ENCODE results near the gene AGXT. TPM values are rescaled to one million over a fixed set of nuclear protein-coding genes. Genes with fewer than 3 reads are reported as not detected.

Gene AGXT
- total RNA-seq, 4 donors from 2014 or later = 0.80 TPM; not detected in 3

DNA sequence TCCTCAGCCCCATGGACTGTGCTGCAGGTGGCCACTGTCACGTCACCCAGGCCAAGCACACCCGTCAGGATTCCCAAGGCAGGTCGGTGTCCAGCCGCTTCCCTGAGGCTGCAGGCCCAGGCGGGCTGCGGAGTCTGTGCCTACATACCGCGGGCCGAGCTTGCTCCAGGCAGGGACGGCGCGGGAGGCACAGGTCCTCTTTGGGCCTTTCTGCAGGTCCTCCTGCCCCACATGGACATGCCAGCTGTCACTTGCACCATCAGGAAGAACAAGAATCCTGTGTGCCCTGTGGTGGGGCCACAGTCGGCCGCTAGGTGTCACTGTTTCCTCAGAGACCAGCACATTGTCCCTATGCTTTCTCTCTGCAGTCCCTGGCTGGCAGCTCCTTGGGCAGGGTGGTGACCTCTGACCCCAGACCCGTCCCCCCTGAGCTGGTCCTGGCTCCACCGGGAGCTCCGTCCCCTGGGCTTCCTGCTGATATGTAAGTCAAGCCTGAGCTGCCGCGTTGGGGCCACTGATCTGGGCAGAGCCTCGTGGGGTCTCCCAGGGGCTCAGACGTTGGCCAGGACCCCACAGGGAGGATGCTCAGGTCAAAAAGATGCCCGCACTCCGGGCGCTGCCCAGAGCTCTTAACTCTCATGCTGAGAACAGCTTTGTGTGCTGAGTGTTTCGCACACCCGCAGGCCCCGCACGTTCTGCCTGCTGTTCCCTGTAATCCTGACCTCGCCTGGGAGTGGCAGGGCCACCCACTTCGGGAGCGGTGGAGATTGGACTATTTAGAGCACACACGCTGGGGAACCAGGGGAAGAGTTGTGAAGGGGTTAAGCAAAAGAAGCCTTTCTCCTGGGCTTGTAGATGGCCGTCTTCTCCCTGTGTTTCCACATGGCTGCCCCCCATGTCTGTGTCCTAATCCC, 17.3 kb upstream of the AGXT start:
- Histone ChIP-seq H3K36me3 (no peaks in the 10 kb centered on the region), H3K4me3 (no peak overlapping the region), H3K27me3 (no peaks in the 10 kb centered on the region), H3K9me3 (no peaks in the 10 kb centered on the region), H3K4me1 (peaks cover 7% of the 10 kb centered on the region), H3K27ac (no peak overlapping the region)
- TF ChIP-seq POLR2AphosphoS5 (IDR thresholded peaks at IDR 0.05) = no peak
- TF ChIP-seq, protein P1, sequence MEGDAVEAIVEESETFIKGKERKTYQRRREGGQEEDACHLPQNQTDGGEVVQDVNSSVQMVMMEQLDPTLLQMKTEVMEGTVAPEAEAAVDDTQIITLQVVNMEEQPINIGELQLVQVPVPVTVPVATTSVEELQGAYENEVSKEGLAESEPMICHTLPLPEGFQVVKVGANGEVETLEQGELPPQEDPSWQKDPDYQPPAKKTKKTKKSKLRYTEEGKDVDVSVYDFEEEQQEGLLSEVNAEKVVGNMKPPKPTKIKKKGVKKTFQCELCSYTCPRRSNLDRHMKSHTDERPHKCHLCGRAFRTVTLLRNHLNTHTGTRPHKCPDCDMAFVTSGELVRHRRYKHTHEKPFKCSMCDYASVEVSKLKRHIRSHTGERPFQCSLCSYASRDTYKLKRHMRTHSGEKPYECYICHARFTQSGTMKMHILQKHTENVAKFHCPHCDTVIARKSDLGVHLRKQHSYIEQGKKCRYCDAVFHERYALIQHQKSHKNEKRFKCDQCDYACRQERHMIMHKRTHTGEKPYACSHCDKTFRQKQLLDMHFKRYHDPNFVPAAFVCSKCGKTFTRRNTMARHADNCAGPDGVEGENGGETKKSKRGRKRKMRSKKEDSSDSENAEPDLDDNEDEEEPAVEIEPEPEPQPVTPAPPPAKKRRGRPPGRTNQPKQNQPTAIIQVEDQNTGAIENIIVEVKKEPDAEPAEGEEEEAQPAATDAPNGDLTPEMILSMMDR (IDR thresholded peaks at IDR 0.05) = peak; percentile 85 to 94
- DNase-seq (ENCODE audit: low spot score in 2 of 2) = peak; percentile 88 to 90
- 46% methylated on average over 16 of the region's 33 CpGs for WGBS

DNA sequence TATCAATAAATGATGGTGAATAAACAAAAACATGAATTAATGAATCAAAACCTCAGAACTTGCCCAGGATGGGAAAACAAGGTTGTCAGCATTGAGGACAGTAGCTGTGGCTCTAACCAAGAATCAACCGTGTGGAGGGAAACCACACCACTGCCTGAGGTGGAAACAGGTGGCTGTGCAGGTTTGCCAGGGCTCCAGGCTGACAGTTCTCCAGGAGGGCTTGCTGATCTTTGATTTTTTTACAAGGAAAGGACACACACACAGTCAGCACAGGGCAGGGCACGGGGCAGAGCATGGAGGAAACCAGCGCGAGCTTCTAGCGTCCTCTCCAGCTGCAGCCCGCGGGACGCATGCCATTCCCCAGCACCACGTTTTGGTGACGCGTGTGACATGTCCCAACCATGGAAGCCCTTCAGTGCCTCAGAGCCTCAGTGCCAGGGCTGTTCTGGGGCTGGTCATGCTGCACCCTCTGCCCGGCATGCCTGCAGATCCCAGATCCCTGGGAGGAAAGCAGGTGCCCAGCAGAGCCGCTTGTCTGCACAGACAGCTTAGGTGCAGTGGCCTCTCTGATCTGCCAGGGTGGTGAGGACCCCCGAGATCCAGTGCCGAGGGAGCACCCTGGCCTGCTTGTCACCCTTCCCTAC, 15.8 kb upstream of the AGXT start:
- H3K27ac ChIP-seq = no peak overlapping the region
- no peak overlapping the region for H3K4me3 ChIP-seq
- WGBS = 85% methylated on average over 10 of the region's 15 CpGs
- no peaks in the 10 kb centered on the region for H3K9me3 ChIP-seq
- no peaks in the 10 kb centered on the region for H3K36me3 ChIP-seq
- DNase-seq (ENCODE audit: low spot score in 2 of 2) = no peak
- no peak for TF ChIP-seq EP300 (IDR thresholded peaks at IDR 0.05)
- no peak for TF ChIP-seq POLR2A (IDR thresholded peaks at IDR 0.05)
- TF ChIP-seq, protein P1 (IDR thresholded peaks at IDR 0.05) = no peak
- no peak for TF ChIP-seq POLR2AphosphoS5 (IDR thresholded peaks at IDR 0.05)
- no peaks in the 10 kb centered on the region for H3K27me3 ChIP-seq
- H3K4me1 ChIP-seq = peaks cover 7% of the 10 kb centered on the region

DNA sequence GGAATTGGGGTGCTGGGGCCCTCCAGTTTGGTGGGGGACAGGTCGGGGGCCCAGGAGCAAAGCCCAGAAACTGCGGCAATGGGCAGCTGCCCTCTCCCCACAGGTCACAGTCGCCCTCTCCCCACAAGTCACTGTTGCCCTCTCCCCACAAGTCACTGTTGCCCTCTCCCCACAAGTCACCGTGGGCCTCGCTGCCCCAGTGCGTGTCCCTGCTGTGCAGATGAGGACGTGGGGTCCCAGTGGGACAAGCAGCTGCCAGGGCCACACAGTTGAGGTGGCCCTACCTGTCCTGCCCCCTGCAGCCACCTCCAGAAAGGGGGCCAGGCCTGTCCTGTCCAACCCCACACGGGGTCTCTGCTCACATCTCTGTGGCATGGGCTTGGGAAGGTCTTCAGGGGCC, 13.0 kb upstream of the AGXT start:
- Histone ChIP-seq H3K4me1 (peaks cover 7% of the 10 kb centered on the region), H3K9me3 (no peaks in the 10 kb centered on the region), H3K27me3 (no peaks in the 10 kb centered on the region), H3K4me3 (no peak overlapping the region), H3K36me3 (no peaks in the 10 kb centered on the region), H3K27ac (no peak overlapping the region)
- no peak for DNase-seq (ENCODE audit: low spot score in 2 of 2)
- TF ChIP-seq POLR2A (IDR thresholded peaks at IDR 0.05) (no peak), POLR2AphosphoS5 (IDR thresholded peaks at IDR 0.05) (no peak), EP300 (IDR thresholded peaks at IDR 0.05) (no peak)
- TF ChIP-seq, protein P1 (IDR thresholded peaks at IDR 0.05) = no peak
- WGBS = 98% methylated on average over 6 of the region's 8 CpGs

DNA sequence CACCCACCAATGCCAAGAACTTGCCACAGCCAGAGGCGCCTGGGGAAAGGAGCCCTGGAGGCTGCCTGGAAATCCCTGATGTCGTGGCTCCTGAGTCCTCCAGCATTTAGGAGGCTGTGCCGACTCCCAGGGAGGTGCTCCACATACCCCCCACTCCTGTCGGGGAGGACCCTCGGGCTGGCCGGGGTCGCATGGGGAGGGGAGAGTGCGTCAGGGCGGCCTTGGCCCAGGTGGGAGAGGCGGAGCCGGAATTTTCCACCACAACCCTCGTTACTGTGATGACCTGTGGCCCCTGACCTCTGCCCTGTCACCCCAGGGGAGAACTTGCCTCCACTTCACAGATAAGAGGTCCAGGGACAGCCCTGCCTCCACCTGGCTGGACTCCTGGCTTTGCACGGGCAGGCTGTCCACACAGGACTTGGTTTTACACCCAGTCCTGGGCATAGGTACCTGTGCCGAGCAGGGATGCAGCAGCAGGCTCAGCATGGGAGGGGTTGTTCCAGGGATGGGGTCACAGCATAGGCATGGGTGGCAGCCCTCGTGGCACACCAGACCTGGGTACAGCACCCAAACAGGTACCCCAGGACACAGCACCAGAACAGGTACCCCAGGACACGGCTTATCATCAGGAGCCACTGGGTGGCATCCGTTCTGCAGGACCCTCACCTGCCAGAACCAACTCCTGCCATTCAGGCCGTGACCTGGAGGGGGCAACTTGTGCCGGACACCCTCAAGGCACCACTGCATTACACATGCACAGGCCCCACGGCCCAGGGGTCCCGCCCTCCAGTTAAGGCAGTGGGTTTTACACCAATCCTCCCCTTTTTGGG, 12.3 kb upstream of the AGXT start:
- H3K9me3 ChIP-seq = no peaks in the 10 kb centered on the region
- no peaks in the 10 kb centered on the region for H3K27me3 ChIP-seq
- DNase-seq (ENCODE audit: low spot score in 2 of 2) = peak in 1 of 2 donors; percentile 78
- no peaks in the 10 kb centered on the region for H3K36me3 ChIP-seq
- no peak overlapping the region for H3K27ac ChIP-seq
- 85% methylated on average over 10 of the region's 21 CpGs for WGBS
- TF ChIP-seq, protein P1 (IDR thresholded peaks at IDR 0.05) = no peak
- TF ChIP-seq EP300 (IDR thresholded peaks at IDR 0.05) = no peak
- no peak overlapping the region for H3K4me3 ChIP-seq
- peaks cover 3% of the 10 kb centered on the region for H3K4me1 ChIP-seq
